Right ventricle myocardium inferior (tissue), 1 donor: ENCODE results near the gene VHLL. TPM values are rescaled to one million over a fixed set of nuclear protein-coding genes. Genes with fewer than 3 reads are reported as not detected.

Source experiments
- ATAC-seq: fragments of 200-7000 bp; cut with Tn5 transposase; one replicate; pipeline ENCODE4 v1.9.1; 2020; ENCODE audit warnings: mild to moderate bottlenecking, moderate library complexity
- DNase-seq: peaks from one replicate; pipeline ENCODE4 v3.0.0; 2021; ENCODE audit errors: missing footprints
- intact Hi-C: fragments of 100-400 bp; cut with DNase I; formaldehyde crosslinking; loops from one replicate; pipeline ENCODE4 v1.11.0; 2022
- total RNA-seq: library from RNA; stranded (reverse); fragmentation: NEBNext Ultra II Directional; extraction: Animal tissue kit (Norgen Biotek cat#: 25700); gene quantifications from one replicate; pipeline ENCODE4 v1.2.1, GENCODE V29; 2021
- donor health status: DM: no; HTN: yes; CAD: no; lungs with severe emphysema.

VHLL gene
- total RNA-seq, 1 donor from 2014 or later: not detected

DNA sequence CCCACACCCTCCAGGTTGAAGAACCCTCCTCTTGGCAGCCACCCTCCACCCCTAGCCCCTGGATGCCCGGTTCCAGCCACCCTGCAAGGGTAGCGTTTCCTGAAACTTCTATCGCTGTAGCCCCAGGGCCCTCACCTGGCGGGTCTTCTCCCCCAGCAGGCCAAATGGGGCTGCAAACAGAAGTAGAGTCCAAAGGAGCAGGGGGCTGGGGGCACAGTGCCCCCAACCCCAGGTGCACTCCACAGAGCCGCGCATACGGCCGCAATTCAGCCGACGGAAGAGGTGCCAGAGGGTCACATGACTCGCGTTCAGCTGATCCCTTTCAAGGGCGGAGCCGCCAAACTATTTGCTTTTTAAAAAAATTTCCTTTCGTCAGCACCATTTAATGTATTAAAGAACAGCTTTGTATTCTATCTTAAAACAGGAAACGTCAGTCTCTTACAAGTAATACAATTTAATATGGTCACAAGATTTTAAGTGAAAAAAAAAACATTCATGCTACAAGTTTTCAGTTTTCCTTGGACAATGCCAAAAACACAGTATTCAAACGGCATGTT lies 3.6 kb downstream of the VHLL start, which contains the start of gene GLMP:
Gene GLMP, minus strand, starts transcription at position 289 of the 557 bp plus-strand sequence. Its CDS starts 34 bp downstream, at position 255.
- ATAC-seq (peak; percentile 49), DNase-seq (peak; percentile 80)
- intact Hi-C loops: no loop called here

DNA sequence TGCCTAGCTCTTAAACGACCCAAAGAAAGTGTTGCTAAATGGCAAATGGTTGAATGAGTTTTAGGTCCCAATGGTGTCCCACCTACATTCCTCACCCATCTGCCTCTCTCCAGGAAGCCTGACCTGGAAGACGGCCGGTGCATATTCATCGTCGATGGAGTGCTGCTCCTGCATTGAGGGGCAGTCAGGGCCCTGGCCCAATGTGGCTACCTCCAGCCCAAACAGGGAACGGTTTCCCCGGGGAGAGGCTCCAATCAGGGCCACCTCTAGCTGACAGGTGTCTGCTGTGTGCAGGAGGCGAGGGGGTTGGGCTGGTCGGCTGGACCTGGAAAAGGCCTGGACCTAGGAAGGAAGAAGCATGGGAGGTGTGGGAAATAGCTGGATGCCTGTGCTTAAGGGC lies 5.2 kb downstream of the VHLL start:
- DNase-seq (no peak), ATAC-seq (no peak)
- intact Hi-C loops: no loop called here

DNA sequence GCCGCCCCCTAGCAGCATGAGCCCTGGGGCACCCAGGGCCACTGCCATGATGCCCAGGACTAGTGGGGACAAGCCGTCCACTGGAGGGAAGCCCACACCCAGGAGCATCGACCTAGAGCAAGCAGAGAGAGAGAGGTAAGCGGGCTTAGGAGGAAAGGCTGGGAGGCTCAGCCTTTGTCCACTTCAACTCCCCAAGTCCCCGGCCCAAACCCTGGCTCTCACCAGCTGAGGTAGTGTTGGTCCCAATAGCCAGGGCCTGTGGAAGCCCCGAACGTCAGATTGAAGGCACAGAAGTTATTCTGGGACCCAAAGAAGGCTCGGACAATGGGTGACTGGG lies 6.0 kb downstream of the VHLL start:
- intact Hi-C loops: no loop called here
- ATAC-seq: no peak
- no peak for DNase-seq

GRCh38 chr1:156291226-156292061 lies 7.7 kb downstream of the VHLL start:
- DNase-seq: peak; percentile 96
- intact Hi-C loops: no loop called here
- ATAC-seq: peak; percentile 96

DNA sequence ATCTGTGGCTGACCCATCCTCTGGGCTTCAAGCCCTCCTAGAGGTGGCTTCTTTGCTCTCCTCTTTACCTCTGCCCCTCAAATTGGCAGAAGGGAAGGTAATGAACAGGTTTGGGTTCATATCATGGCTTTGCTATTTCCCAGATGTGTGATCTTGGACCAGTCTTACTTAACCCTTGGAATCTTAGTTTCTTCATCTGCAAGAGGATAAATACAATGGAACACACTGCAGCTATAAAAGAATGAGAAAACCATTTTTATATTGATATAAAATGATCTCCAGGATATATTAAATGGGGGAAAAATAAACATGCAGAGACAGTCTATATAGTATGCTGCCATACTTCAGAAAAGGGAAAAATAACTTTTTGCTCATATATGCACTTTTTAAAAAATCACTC lies 9.2 kb downstream of the VHLL start:
- intact Hi-C loops: no loop called here
- DNase-seq (no peak), ATAC-seq (no peak)

- ATAC-seq (no peak), DNase-seq (no peak)
- intact Hi-C loops: no loop called here
Observed at GRCh38 chr1:156286061-156286460, 13.0 kb downstream of the VHLL start.

DNA sequence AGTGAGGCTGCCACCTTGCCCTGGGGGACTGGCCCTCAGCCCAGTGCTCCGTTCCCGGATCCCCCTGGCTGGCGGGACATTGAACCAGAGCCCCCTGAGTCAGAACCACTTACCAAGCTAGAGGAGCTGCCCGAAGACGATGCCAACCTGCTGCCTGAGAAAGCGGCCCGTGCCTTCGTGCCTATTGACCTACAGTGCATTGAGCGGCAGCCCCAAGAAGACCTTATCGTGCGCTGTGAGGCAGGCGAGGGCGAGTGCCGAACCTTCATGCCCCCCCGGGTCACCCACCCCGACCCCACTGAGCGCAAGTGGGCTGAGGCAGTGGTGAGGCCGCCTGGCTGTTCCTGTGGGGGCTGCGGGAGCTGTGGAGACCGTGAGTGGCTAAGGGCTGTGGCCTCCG lies 13.7 kb downstream of the VHLL start:
- ATAC-seq (no peak), DNase-seq (no peak)
- intact Hi-C loops: no loop called here

DNA sequence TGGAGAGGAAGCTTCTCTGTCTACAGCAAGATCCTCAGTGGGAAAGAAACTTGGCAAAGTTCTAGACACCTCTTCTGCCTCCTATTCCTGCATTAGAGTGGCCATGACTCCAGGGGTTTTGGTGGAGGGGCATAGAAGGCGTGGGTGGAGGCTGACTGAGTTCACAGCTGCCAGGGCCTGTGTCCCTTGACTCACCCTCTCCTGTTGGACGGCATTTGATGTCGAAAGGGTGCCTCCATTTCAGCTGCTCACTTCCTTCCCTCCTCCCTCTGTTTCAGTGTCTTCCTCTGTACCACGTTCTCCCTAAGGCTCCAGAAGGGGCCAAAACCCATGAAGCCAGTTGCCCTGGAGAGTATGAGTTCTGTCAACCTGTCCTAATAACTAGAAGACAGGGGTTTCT lies 14.3 kb downstream of the VHLL start:
- intact Hi-C loops: loop anchor here (5.0 kb wide), 1 partner anchor 53 kb away; the partner anchor contains the start of genes CCT3 and TSACC
- DNase-seq (no peak), ATAC-seq (no peak)

DNA sequence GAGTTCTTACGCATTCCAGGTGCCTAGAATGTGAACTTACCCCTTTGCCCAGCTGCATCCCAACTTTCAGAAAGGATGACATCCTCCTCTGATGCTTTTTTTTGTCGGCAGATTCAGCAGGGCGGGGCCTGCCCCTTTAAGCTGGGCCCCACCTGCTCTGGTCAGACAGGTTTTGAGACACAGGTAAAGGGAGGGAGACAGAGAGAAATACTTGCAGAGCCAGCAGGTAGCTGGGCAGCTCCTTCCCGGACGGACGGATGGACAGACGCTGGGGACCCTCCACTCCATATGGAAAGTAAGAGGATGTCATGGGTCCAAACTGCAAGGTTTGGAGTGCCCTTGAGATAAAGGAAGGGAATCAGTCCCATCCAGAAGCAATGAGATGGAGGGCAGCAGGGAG lies 15.0 kb downstream of the VHLL start, which contains the start of gene TMEM79:
Gene TMEM79, plus strand, starts transcription at position 214 of the 400 bp plus-strand sequence. CDS start 902 bp downstream, outside the sequence.
- intact Hi-C loops: loop anchor here (5.0 kb wide), 1 partner anchor 53 kb away; the partner anchor contains the start of genes CCT3 and TSACC
- DNase-seq (no peak), ATAC-seq (no peak)

DNA sequence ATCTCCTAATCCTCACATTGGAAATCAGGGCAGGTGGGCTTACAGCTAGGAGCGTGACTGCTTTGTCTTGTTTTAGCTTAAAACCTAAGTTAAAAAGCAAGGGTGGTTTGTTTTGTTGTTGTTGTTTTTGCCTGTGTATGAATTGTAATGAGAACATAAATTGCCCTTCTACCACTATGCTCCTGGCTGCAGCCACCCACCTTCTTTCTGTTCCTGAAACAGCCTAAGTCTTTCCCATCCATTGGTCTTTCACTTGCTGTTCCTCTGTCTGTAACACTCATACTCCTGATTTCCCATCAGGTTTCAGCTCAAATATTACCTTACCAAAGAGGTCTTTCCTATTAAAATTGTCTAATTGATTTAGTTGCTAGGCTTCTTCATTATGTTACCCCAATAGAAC lies 15.6 kb downstream of the VHLL start:
- DNase-seq (no peak), ATAC-seq (no peak)
- intact Hi-C loops: loop anchor here (5.0 kb wide), 1 partner anchor 54 kb away; the partner anchor contains the start of genes CCT3 and TSACC

DNA sequence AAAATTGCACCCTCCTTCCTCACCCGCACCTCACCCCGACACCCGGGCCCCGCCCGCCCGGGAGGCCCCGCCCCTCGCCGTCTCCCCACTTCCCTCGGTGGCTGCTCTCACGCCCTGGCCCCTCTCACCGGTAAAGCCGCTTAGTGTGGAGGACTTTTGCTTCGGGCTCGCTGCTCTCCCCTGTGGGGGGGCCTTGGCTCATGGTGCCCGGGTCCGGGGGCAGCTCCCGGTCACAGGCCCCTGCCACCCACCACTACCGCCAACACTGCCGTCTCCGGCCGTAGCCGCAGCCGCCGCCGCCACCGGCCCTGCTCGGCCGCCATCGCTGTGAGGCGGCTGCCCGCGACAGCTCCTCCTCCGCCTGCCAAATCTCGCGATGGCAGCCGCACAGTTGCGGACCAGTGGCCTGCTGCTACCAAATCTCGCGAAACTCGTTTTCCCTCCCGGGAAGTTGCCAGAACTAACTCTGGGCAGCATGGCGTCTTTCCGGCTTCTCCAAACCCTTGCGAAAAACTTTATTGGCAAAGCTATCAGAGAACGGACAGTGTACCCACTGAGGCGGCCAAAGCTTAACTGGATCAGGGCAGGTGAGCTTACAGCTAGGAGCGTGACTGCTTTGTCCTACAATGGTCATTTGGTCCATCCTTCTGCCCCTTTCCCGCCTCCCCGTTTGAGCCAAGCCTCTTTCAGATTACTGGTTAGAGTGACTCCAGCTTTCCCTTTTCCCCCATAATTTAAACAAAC lies 16.5 kb downstream of the VHLL start, which contains the start of gene SMG5:
Gene SMG5, minus strand, starts transcription at position 347 of the 744 bp plus-strand sequence. Its CDS starts 145 bp downstream, at position 202.
- intact Hi-C loops: loop anchor here (5.0 kb wide), 1 partner anchor 55 kb away; the partner anchor contains the start of genes CCT3 and TSACC
- DNase-seq (peak; percentile 98), ATAC-seq (peak; percentile 94)

GRCh38 chr1:156281693-156282478 lies 17.2 kb downstream of the VHLL start:
- ATAC-seq: no peak
- no peak for DNase-seq
- intact Hi-C loops: loop anchor here (5.0 kb wide), 1 partner anchor 55 kb away; the partner anchor contains the start of genes CCT3 and TSACC

DNA sequence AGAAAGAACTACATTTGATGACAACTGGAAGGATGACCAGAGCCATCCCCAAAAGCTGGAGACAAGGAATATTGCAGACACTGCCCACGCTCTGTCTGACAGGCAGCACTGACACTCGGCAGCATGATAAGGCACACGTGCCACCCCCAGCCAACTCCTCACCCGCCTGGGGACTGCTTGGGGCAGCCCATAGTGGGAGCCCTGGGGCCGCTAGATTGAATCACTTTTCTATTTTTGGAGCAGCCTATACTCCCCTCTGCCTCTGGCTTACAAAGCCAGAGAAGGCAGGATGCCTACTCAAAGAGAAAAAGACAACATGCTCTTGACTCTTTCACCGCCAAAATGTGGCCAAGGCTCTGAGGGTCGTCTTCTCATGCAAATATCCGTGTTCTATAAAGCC lies 17.8 kb downstream of the VHLL start:
- DNase-seq (peak; percentile 78), ATAC-seq (peak; percentile 77)
- intact Hi-C loops: loop anchor here (5.0 kb wide), 1 partner anchor 56 kb away; the partner anchor contains the start of genes CCT3 and TSACC

GRCh38 chr1:156279837-156280236 lies 19.3 kb downstream of the VHLL start:
- no peak for ATAC-seq
- no peak for DNase-seq
- intact Hi-C loops: loop anchor here (5.0 kb wide), 2 partner anchors 43 to 57 kb away; partner anchors contain the start of genes CCT3 and TSACC

- intact Hi-C loops: loop anchor here (5.0 kb wide), 1 partner anchor 40 kb away; no protein-coding TSS in a partner anchor
- ATAC-seq: no peak
- DNase-seq: no peak
Observed at GRCh38 chr1:156276966-156277381, 22.1 kb downstream of the VHLL start.

DNA sequence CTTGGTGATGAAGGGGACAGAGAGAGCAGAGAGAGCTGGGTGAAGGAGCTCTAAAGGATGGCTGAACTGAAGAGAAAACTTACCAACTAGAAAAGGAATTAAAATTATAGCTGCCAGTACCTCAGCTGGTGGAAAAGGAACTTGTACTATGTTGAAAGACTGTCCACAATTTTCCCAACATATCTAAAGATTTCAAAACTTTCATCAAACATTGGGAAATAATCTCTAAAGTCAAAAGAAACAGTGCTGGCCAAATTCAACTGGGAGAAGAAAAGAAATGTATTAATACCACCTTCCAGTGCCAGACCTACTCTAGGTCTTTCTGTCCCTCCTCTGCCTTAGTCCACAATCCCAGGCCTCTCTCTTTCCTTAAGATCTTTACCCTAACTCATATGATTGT lies 22.6 kb downstream of the VHLL start:
- DNase-seq (no peak), ATAC-seq (no peak)
- intact Hi-C loops: loop anchor here (5.0 kb wide), 1 partner anchor 39 kb away; no protein-coding TSS in a partner anchor

DNA sequence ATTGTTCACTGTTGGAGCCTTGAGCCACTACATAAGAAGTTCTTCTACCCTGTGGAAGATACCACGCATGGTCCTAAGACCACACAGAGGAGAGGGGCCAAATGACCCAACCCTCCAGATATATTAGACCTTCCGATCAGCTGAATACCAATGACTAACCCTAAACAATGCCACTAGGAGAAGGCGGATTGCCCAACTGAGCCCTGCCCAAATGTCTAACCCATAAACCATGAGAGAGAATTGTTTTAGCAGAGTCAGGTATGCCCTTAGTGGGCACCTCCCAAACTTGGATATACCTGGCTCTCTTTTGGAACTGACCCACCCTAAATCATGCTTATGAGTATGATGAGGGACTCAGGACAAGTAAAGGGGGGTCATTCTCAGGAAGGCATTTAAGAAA lies 28.8 kb downstream of the VHLL start:
- no peak for ATAC-seq
- intact Hi-C loops: no loop called here
- DNase-seq: no peak

DNA sequence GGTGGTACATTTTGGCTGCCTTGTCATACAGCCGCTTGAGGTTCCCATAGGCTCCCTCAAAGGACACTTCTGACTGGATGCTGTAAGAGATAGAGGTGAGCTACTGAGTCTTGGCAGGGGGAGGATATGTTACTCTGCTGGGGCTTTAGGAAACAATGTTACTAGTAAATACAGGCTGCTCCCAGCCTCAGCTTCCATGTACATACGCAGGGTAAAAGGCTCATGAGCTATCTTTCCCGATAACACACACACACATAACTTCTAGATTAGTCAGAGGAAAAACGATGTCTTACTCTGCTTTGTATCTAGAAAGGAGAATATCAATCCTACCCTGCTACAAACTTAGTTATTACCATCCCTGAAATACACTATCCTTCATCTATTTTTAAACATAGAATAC lies 30.8 kb downstream of the VHLL start:
- no peak for DNase-seq
- ATAC-seq: no peak
- intact Hi-C loops: no loop called here
